ENCODE measurements around the gene DACT1.

DACT1 gene

GRCh38 chr14:58663494-58664111 lies 25.8 kb downstream of the DACT1 start:
- no peak overlapping the region for H3K4me2 ChIP-seq
- H3K27ac ChIP-seq, result no peak overlapping the region

GRCh38 chr14:58665773-58666500 lies 28.2 kb downstream of the DACT1 start:
- no peak overlapping the region for H3K4me2 ChIP-seq
- H3K9ac ChIP-seq, result no peak overlapping the region
- H3K36me3 ChIP-seq, result no peaks in the 10 kb centered on the region

More at GRCh38 chr14:58663494-58664111, 25.8 kb downstream of the DACT1 start:
- no peak for TF ChIP-seq Cebpa-rat (IDR thresholded peaks at IDR 0.05)
- Histone ChIP-seq H3K4me1 (peaks cover 8% of the 10 kb centered on the region), H3K36me3 (no peaks in the 10 kb centered on the region), H3K9ac (no peak overlapping the region), H3K27me3 (no peaks in the 10 kb centered on the region), H3K9me3 (no peaks in the 10 kb centered on the region), H4K20me1 (no peaks in the 10 kb centered on the region), H3K4me3 (no peak overlapping the region)

DNA sequence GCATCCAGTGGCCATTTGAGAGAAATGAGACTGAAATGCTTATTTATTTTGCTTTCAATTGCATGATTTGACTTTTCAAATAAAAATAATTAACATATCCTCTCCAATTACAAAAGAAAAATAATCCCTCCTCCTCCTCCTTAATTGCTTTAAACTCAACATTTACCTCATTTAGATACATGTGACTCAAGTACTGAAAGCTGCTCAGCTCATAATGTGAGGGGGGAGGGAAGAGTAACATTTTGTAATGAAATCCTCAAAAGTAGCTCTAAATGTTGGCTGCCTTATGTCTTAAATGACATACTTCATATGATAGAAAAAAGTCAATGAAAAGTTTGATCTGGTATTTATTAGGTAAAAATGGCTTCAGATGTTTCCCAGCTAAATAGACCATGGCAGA lies 29.0 kb downstream of the DACT1 start:
- TF ChIP-seq Cebpa-rat (IDR thresholded peaks at IDR 0.05), result no peak
- Histone ChIP-seq H3K4me2 (no peak overlapping the region), H3K36me3 (no peaks in the 10 kb centered on the region), H3K27me3 (no peaks in the 10 kb centered on the region), H3K4me3 (no peak overlapping the region), H3K9ac (no peak overlapping the region), H3K9me3 (no peaks in the 10 kb centered on the region), H4K20me1 (no peaks in the 10 kb centered on the region), H3K27ac (no peak overlapping the region), H3K4me1 (peaks cover 8% of the 10 kb centered on the region)

More at GRCh38 chr14:58665773-58666500, 28.2 kb downstream of the DACT1 start:
- Histone ChIP-seq H3K4me1 (peaks cover 8% of the 10 kb centered on the region), H3K27ac (no peak overlapping the region), H3K27me3 (no peaks in the 10 kb centered on the region), H3K9me3 (no peaks in the 10 kb centered on the region), H4K20me1 (no peaks in the 10 kb centered on the region), H3K4me3 (no peak overlapping the region)
- TF ChIP-seq Cebpa-rat (IDR thresholded peaks at IDR 0.05), result no peak

DNA sequence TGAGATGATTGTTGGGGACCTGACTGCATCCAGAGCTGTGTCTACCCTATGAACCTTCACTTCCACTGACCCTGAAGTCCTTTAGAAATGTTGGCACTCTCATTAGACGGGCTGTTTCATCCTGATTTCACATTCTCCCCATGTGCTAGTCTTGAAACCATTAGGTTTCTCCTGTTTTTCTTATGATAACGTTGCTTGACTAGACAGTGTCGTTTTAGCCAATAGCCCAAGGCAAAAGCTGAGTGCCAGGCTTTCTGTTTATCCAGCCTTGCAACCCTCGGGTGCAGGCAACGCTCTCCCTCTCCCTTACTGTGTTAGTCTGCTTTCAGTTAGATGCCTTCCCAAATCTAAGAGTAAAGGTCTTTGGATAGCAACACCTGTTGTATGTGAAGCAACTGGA lies 30.1 kb downstream of the DACT1 start:
- Histone ChIP-seq H3K27me3 (no peaks in the 10 kb centered on the region), H3K9ac (no peak overlapping the region), H3K4me1 (no peaks in the 10 kb centered on the region), H3K27ac (no peak overlapping the region), H3K9me3 (no peaks in the 10 kb centered on the region), H3K36me3 (no peaks in the 10 kb centered on the region), H4K20me1 (no peaks in the 10 kb centered on the region), H3K4me3 (no peak overlapping the region), H3K4me2 (no peak overlapping the region)
- TF ChIP-seq Cebpa-rat (IDR thresholded peaks at IDR 0.05), result no peak

DNA sequence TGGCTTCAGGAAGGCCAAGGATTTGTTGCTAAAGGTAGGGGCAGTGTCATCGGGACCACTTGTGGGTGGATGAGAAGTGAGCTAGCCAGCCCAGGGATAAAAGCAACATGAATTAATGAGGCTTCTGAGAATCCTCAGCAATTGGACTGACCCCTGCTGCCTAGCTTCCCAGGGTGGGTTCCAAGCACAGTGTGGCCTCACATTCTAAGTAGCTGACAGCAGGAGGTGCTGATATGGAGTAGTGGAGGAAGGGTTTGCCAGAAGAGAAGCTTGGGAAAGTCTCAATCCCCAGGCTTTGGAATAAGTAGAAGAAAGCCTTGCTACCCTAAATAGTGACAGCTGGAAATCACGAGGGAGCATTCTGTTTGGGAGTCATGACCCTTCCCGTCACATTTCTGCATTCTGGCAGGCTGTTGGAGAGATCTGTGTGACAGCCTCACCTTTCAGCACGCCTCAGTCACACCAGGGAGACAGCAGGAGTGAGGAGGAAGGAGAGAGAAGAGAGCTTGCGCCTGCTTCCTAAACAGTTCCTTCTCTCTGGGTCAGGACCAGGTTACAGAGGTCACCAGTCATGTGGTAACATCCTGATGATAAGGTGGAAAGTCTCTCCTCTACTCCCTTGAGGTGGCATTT lies 31.2 kb downstream of the DACT1 start:
- H3K9ac ChIP-seq, result no peak overlapping the region
- no peaks in the 10 kb centered on the region for H3K27me3 ChIP-seq
- no peak overlapping the region for H3K27ac ChIP-seq
- no peaks in the 10 kb centered on the region for H3K36me3 ChIP-seq
- no peak overlapping the region for H3K4me2 ChIP-seq
- no peak for TF ChIP-seq Cebpa-rat (IDR thresholded peaks at IDR 0.05)
- no peaks in the 10 kb centered on the region for H4K20me1 ChIP-seq
- no peaks in the 10 kb centered on the region for H3K4me1 ChIP-seq
- no peak overlapping the region for H3K4me3 ChIP-seq
- no peaks in the 10 kb centered on the region for H3K9me3 ChIP-seq

GRCh38 chr14:58669556-58670200 lies 31.9 kb downstream of the DACT1 start:
- Histone ChIP-seq H3K27ac (no peak overlapping the region), H3K4me3 (no peak overlapping the region), H3K9me3 (no peaks in the 10 kb centered on the region), H3K27me3 (no peaks in the 10 kb centered on the region), H3K36me3 (no peaks in the 10 kb centered on the region), H3K9ac (no peak overlapping the region), H4K20me1 (no peaks in the 10 kb centered on the region), H3K4me2 (no peak overlapping the region), H3K4me1 (no peaks in the 10 kb centered on the region)
- no peak for TF ChIP-seq Cebpa-rat (IDR thresholded peaks at IDR 0.05)

DNA sequence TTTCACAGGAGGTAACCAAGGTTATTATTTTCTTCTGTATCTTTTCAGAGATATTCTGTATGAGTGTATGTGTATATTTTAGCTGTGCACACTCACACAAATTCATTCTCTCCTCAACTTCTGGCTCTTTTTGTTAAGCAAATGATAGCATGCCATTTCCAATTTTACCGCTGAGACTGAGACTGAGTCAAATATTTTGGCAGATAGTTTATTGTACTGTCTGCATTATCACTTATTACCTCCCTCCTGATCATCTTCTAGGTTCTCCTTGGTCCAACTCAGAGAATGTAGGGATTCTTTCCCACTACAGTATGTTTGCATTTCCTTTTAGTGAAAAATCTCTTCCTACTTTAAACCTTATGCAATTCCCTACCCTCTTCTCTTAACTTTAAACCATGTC lies 33.3 kb downstream of the DACT1 start:
- no peaks in the 10 kb centered on the region for H4K20me1 ChIP-seq
- no peaks in the 10 kb centered on the region for H3K9me3 ChIP-seq
- H3K36me3 ChIP-seq, result no peaks in the 10 kb centered on the region
- H3K4me3 ChIP-seq, result no peak overlapping the region
- H3K4me1 ChIP-seq, result no peaks in the 10 kb centered on the region
- no peak for TF ChIP-seq Cebpa-rat (IDR thresholded peaks at IDR 0.05)
- H3K27me3 ChIP-seq, result no peaks in the 10 kb centered on the region
- H3K4me2 ChIP-seq, result no peak overlapping the region
- H3K27ac ChIP-seq, result no peak overlapping the region
- H3K9ac ChIP-seq, result no peak overlapping the region

- no peak overlapping the region for H3K27ac ChIP-seq
- H3K4me2 ChIP-seq, result no peak overlapping the region
- no peaks in the 10 kb centered on the region for H3K9me3 ChIP-seq
- no peaks in the 10 kb centered on the region for H3K27me3 ChIP-seq
- no peaks in the 10 kb centered on the region for H3K36me3 ChIP-seq
- H3K9ac ChIP-seq, result no peak overlapping the region
- no peak overlapping the region for H3K4me3 ChIP-seq
- no peak for TF ChIP-seq Cebpa-rat (IDR thresholded peaks at IDR 0.05)
- H3K4me1 ChIP-seq, result no peaks in the 10 kb centered on the region
- H4K20me1 ChIP-seq, result no peaks in the 10 kb centered on the region
Measured at GRCh38 chr14:58671436-58671835, 33.7 kb downstream of the DACT1 start.

DNA sequence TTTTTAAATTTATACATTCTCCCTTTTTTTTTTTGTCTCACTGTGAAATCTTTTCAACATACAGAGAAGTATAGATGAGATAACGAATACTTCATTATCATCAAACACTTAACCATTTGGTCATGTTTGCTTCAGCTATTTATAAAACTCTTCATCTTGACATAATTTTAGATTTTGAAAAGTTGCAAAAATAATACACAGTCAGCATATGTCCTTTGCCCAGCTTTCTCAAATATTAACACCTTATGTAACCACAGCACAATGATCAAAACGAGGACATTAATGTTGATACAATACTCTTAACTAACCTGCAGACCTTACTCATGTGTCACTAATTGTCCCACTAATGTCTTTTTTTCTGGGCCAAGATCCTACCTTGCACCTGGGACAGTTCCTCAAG lies 36.0 kb downstream of the DACT1 start:
- TF ChIP-seq Cebpa-rat (IDR thresholded peaks at IDR 0.05), result no peak
- no peaks in the 10 kb centered on the region for H4K20me1 ChIP-seq
- H3K27me3 ChIP-seq, result no peaks in the 10 kb centered on the region
- no peaks in the 10 kb centered on the region for H3K36me3 ChIP-seq
- H3K4me1 ChIP-seq, result no peaks in the 10 kb centered on the region
- H3K27ac ChIP-seq, result no peak overlapping the region
- no peak overlapping the region for H3K9ac ChIP-seq
- no peak overlapping the region for H3K4me2 ChIP-seq
- H3K9me3 ChIP-seq, result no peaks in the 10 kb centered on the region
- H3K4me3 ChIP-seq, result no peak overlapping the region

- Histone ChIP-seq H3K9me3 (no peaks in the 10 kb centered on the region), H3K9ac (no peak overlapping the region), H3K27ac (no peak overlapping the region), H3K4me2 (no peak overlapping the region), H4K20me1 (no peaks in the 10 kb centered on the region), H3K4me3 (no peak overlapping the region), H3K36me3 (no peaks in the 10 kb centered on the region), H3K27me3 (no peaks in the 10 kb centered on the region), H3K4me1 (no peaks in the 10 kb centered on the region)
- TF ChIP-seq Cebpa-rat (IDR thresholded peaks at IDR 0.05), result no peak
Measured at GRCh38 chr14:58677001-58677400, 39.2 kb downstream of the DACT1 start.
